ENCODE data around the gene PDYN. TPM values are rescaled to one million over a fixed set of nuclear protein-coding genes. Genes with fewer than 3 reads are reported as not detected.

Gene PDYN
- polyA plus RNA-seq, 1 donor (not counting 4 experiments of a cell fraction or from before 2014, with no cell fraction given), result not detected

DNA sequence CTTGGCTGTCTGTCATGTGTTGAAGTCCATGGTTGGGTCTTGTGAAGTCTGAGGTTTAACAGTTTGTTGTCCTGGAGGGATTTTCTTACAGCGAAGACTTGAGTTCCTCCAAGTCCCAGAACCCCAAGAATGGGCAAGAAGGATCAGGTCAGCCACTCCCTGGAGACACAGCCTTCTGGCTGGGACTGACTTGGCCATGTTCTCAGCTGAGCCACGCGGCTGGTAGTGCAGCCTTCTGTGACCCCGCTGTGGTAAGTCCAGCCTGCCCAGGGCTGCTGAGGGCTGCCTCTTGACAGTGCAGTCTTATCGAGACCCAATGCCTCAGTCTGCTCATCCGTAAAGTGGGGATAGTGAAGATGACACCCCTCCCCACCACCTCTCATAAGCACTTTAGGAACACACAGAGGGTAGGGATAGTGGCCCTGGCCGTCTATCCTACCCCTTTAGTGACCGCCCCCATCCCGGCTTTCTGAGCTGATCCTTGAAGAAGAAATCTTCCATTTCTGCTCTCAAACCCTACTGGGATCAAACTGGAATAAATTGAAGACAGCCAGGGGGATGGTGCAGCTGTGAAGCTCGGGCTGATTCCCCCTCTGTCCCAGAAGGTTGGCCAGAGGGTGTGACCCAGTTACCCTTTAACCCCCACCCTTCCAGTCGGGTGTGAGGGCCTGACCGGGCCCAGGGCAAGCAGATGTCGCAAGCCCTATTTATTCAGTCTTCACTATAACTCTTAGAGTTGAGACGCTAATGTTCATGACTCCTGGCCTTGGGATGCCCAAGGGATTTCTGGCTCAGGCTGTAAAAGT is 55.2 kb downstream of the PDYN start:
- H3K9me3 ChIP-seq (ENCODE audit: control insufficient read depth, low read depth, low read length), result no peaks in the 10 kb centered on the region
- H3K79me2 ChIP-seq (ENCODE audit: control insufficient read depth, insufficient read depth, low read length), result no peaks in the 10 kb centered on the region
- H3K9me1 ChIP-seq (ENCODE audit: control insufficient read depth, extremely low read depth, insufficient read depth, low read length), result no peaks in the 10 kb centered on the region
- H3K27me3 ChIP-seq (ENCODE audit: control insufficient read depth, extremely low read depth, insufficient read depth, low read length), result no peaks in the 10 kb centered on the region
- TF ChIP-seq EZH2 (IDR thresholded peaks at IDR 0.05; ENCODE audit: low read length) (no peak), CTCF (optimal IDR thresholded peaks at IDR 0.05 in 1 of 3, IDR thresholded peaks at IDR 0.05 in 1 of 3, conservative IDR thresholded peaks at IDR 0.05 in 1 of 3; ENCODE audit: extremely low read depth in 1 of 3, insufficient read depth in 2 of 3, low read length in 3 of 3) (no peak)
- H3K9ac ChIP-seq (ENCODE audit: control insufficient read depth, extremely low read depth, insufficient read depth, low read length), result no peak overlapping the region
- H3K36me3 ChIP-seq (ENCODE audit: control insufficient read depth in 2 of 2, extremely low read depth in 1 of 2, insufficient read depth in 2 of 2, low read length in 2 of 2), result peaks cover 3 to 5% of the 10 kb centered on the region in 2 experiments
- dilution Hi-C loops (cut with MboI; ENCODE audit: extremely low pct_ligation_motif_present, low sequenced_read_pairs), result no loop called here
- H3K27ac ChIP-seq (ENCODE audit: control insufficient read depth, insufficient read depth, low read length), result no peak overlapping the region
- peaks cover 54% of the 10 kb centered on the region for H3K4me1 ChIP-seq (ENCODE audit: control insufficient read depth, extremely low read depth, insufficient read depth, low read length)
- H4K20me1 ChIP-seq (ENCODE audit: control insufficient read depth, extremely low read depth, insufficient read depth, low read length), result no peaks in the 10 kb centered on the region
- H3K4me2 ChIP-seq (ENCODE audit: control insufficient read depth, extremely low read depth, insufficient read depth, low read depth, low read length), result no peak overlapping the region
- DNase-seq (ENCODE audit: low read depth, low spot score) (no peak), FAIRE-seq (no peak)
- H3K4me3 ChIP-seq (ENCODE audit: control insufficient read depth in 2 of 3, extremely low read depth in 1 of 3, insufficient read depth in 2 of 3, low read depth in 1 of 3, low read length in 3 of 3), result no peak overlapping the region
- no peak overlapping the region for H2AFZ ChIP-seq (ENCODE audit: control insufficient read depth, low read length)

DNA sequence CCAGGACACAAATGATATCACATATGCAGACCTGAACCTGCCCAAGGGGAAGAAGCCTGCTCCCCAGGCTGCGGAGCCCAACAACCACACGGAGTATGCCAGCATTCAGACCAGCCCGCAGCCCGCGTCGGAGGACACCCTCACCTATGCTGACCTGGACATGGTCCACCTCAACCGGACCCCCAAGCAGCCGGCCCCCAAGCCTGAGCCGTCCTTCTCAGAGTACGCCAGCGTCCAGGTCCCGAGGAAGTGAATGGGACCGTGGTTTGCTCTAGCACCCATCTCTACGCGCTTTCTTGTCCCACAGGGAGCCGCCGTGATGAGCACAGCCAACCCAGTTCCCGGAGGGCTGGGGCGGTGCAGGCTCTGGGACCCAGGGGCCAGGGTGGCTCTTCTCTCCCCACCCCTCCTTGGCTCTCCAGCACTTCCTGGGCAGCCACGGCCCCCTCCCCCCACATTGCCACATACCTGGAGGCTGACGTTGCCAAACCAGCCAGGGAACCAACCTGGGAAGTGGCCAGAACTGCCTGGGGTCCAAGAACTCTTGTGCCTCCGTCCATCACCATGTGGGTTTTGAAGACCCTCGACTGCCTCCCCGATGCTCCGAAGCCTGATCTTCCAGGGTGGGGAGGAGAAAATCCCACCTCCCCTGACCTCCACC is 56.4 kb downstream of the PDYN start:
- Histone ChIP-seq H2AFZ (ENCODE audit: control insufficient read depth, low read length) (no peak overlapping the region), H3K79me2 (ENCODE audit: control insufficient read depth, insufficient read depth, low read length) (no peaks in the 10 kb centered on the region), H3K4me3 (ENCODE audit: control insufficient read depth in 2 of 3, extremely low read depth in 1 of 3, insufficient read depth in 2 of 3, low read depth in 1 of 3, low read length in 3 of 3) (no peak overlapping the region), H3K4me1 (ENCODE audit: control insufficient read depth, extremely low read depth, insufficient read depth, low read length) (peaks cover 51% of the 10 kb centered on the region), H3K27ac (ENCODE audit: control insufficient read depth, insufficient read depth, low read length) (no peak overlapping the region), H3K36me3 (ENCODE audit: control insufficient read depth in 2 of 2, extremely low read depth in 1 of 2, insufficient read depth in 2 of 2, low read length in 2 of 2) (peaks cover 3 to 5% of the 10 kb centered on the region in 2 experiments), H3K9ac (ENCODE audit: control insufficient read depth, extremely low read depth, insufficient read depth, low read length) (no peak overlapping the region), H3K4me2 (ENCODE audit: control insufficient read depth, extremely low read depth, insufficient read depth, low read depth, low read length) (no peak overlapping the region), H3K27me3 (ENCODE audit: control insufficient read depth, extremely low read depth, insufficient read depth, low read length) (no peaks in the 10 kb centered on the region), H3K9me3 (ENCODE audit: control insufficient read depth, low read depth, low read length) (no peaks in the 10 kb centered on the region), H4K20me1 (ENCODE audit: control insufficient read depth, extremely low read depth, insufficient read depth, low read length) (no peaks in the 10 kb centered on the region), H3K9me1 (ENCODE audit: control insufficient read depth, extremely low read depth, insufficient read depth, low read length) (no peaks in the 10 kb centered on the region)
- FAIRE-seq (no peak), DNase-seq (ENCODE audit: low read depth, low spot score) (no peak)
- TF ChIP-seq CTCF (optimal IDR thresholded peaks at IDR 0.05 in 1 of 3, IDR thresholded peaks at IDR 0.05 in 1 of 3, conservative IDR thresholded peaks at IDR 0.05 in 1 of 3; ENCODE audit: extremely low read depth in 1 of 3, insufficient read depth in 2 of 3, low read length in 3 of 3) (no peak), EZH2 (IDR thresholded peaks at IDR 0.05; ENCODE audit: low read length) (no peak)
- dilution Hi-C loops (cut with MboI; ENCODE audit: extremely low pct_ligation_motif_present, low sequenced_read_pairs), result no loop called here

Measured in keratinocyte (primary cell).